Stimulated activated CD4-positive, alpha-beta T cell treated with anti-CD3 and anti-CD28 coated beads, Interleukin-12 subunit alpha, Interleukin-12 subunit beta, amount 100 ng/mL, for 48 hours (primary cell): Measurements from ENCODE around the gene GALNT18.

Experiments
- DNase-seq, 3 donors: peaks; one replicate each; pipeline ENCODE4 v3.0.0-alpha.2; 2020; ENCODE audit warnings: low read depth in 2 of 3, low spot score in 1 of 3

GALNT18 gene

DNA sequence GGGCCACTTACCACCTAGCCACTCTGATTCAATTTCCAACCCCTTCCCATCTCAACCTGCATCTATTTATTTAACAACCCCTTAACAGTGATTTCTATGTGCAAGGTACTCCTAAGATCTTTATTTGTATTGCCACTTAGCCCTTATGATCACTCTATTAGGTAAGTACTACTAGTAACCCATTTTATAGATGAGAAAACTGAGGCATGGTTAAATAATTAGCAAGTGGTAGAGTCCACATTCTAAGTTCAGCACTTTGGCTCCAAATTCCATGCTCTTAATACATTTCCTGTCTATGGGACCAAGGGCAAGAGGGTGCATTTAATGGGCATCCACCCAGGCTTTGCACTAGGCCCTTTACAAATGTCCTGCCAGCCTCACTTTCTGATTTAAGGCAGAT is 230.6 kb downstream of the GALNT18 start:
- DNase-seq, result no peak

DNA sequence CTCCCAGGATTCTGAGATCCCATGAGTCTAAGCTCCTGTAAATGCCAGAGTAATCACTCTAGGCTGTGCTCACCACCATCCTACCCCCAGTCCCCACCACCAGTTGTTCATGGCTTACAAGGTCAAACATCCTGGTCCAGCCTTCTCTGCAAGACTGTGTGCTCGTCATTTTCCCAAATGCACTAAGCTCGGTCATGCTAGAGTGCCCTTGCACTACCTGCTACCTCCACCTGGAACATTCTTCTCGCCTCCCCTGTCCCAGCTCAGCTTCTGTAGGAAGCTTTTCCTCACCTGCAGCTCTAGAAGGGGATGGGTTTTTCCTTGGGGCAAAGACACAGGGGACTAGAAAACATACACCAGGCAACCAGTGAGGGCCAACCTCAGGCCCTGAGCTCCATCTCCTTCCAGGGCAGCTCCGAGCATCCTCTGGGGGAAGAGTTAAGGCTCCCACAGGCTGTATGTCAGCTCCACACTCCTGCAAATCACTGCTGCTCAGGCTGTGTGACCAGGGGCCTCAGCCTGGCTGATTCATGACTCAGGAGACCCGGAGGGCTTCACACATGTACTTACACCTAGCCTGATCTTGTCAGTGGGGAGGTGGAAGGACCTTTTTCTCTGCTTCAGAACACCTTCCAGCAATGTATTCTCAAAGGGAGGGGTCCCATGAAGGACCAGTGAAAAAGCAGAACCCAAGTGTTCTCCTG is 231.6 kb downstream of the GALNT18 start:
- DNase-seq, result no peak

DNA sequence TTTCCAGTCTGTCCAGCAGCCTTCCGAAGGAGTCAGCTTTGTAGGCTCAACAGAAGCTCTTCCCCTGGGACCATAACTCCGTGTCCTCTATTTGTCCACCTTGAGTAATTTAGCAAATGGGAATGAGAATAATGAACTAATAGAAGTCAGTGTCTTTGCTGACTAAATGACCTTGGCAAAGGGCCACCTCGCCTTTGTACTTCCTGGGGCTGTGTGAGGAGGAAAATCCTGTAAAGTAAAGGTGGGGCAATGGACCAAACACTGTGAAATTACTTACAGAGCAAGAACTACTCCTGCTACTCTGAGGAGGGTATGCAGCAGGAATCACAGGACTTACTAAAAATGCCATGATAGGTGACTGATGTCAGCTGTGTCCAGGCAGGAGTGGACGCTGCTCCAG is 232.6 kb downstream of the GALNT18 start:
- DNase-seq, result no peak

DNA sequence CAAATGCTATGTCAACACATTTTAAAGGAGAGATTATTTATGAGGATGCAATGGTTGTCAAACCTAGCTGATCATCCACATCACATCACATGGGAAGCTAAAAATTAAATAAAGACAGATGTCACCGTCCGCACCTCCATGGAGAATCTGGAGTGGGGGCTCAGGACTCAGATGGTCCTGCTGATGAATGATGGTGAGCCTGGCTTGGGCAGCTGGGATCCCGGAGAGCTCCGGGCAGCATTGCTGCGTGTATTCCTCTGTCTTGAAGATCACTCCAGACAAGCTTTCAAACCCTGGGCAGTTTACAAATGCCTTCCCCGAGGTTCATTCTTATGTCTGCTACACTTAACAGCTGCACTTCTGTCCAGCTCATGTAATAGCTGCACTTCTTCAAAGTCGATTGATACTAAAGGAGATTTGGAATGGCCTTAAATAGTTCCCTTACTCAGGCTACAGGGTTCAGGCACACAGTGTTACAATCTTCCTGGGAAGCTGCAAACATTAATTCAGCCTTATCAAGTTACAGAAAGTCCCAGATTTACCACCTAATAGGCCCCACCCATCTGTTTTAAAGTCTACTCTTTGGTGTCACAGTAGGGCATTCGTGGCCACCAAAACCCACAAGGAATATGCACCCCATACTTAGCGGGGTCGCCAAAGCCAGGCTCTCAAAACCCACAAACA is 234.0 kb downstream of the GALNT18 start:
- DNase-seq, result no peak

DNA sequence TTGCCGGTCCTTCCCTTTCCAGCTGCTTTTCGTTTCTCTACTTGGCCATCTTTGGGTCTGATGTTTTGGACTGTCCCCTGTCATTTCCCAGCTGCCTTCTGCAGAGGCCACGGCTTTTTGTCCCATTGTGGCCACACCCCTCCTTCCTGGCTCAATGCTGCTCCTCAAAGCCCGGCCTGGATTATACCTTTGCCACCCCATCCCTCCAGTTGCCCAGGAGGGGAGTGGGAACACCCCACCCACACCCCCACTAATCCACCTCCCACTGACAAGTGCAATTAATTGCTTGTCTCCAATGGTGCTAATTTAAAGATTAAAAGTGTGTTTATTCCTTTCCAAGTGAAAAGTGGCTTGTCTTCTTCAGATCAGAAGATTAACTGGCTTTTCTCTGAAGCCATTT is 234.6 kb downstream of the GALNT18 start:
- no peak for DNase-seq

DNA sequence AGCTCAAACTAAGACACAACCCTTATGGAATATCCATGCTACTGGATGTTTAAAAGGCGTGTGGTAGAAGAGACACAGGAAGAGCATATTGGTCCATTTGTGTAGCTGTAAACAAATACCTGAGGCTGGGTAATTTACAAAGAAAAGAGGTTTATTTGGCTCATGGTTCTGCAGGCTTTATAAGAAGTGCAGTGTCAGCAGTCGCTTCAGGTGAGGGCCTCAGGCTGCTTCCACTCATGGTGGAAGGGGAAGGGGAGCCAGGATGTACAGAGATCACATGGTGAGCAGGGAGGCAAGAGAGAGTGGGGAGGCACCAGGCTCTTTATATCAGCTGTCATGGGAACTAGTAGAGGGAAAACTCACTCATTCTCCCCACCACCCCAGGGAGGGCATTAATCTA is 237.0 kb downstream of the GALNT18 start:
- DNase-seq, result no peak

DNA sequence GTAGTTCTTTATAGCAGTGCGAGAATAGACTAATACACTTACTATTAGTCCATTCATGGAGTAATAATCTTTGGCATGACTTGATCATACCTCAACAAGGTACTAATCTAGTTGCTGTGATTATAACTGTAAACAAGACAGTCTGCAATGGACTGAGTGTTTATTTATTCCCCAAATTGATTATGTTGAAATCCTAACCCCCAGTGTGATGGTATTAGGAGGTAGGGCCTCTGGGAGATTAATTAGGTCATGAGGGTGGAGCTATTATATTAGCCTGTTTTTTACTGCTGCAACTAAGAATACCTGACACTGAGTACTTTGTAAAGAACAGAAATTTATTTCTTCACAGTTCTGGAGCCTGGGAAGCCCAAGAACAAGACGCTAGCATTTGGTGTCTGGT is 237.8 kb downstream of the GALNT18 start:
- DNase-seq, result no peak

DNA sequence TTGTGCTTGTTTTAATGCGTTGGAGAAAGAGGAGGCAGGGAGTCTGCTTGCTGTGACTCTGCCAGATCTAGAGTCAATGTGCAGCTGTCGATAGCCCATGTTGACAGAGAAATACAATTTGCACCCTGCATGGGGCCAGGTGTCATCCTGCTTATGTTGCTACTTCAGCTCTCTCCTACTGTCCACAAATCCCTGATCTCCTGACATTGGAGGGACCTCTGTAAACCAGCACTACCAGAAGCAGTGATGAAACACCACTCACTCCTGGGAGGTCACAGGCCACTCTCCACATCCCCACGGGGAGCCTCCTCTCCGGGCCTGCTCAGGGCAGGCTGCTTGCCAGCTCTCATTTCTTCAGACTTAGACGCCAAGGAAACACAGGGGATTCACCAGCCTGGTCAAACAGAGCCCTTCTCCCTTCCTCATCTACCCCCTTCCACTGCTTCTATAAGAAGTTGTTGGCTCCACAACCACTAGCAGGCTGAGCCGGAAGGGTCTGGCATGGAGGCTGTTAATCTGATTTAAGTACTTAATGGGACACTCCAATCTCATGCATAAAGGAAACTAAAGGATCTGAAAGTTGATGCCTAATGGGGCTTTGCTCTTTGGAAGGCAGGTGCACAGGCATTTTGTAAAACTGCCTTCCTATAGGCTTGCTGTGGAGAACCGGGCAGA is 238.8 kb downstream of the GALNT18 start:
- no peak for DNase-seq

DNA sequence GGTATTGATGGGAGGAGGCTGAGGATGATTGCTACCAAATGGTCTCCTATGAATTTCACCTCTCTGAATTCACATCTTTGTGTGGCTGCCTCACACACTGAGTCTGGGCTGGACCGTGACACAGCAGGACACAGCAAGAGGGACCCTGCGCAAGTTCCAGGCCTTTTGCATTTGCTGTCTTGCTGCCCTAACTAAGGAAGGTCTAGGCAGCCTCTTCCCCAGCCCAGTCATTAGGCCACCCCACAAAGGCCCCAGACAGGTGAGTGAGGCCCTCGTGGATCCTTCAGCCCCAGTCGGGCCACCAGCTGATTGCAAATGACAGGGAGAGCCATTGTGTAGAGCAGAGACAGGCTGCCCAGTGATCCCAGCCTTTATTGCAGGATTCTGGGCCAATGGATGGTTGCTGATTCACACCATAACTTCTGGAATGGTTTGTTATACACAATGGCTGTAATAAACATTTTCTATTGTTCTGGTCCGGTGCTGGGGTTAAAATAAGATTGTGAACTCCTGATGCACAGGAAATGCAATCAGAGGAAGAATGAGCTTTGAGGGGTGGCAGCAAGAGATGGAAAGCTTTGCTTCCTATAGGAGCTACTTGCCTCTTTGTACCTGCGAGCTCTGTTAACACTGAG is 240.2 kb downstream of the GALNT18 start:
- DNase-seq, result no peak

DNA sequence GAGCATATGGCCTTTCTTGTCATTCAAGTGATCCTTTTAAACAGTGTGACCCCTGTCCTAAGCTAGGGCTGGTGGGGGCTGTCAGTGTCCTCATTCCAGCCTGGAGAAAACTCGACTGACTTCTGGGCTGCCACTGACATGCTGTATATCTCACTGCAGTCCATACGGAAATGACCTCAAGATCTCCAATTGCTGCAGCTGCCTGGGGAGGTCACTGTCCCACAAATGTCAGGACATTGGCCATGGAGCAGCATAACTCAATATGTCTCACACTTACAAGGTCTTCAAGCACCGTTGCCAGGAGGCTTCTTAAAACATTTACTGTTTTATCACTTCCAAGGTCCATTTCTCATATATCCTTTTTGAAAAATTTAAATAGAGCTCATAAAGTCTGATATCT is 240.9 kb downstream of the GALNT18 start:
- no peak for DNase-seq

DNA sequence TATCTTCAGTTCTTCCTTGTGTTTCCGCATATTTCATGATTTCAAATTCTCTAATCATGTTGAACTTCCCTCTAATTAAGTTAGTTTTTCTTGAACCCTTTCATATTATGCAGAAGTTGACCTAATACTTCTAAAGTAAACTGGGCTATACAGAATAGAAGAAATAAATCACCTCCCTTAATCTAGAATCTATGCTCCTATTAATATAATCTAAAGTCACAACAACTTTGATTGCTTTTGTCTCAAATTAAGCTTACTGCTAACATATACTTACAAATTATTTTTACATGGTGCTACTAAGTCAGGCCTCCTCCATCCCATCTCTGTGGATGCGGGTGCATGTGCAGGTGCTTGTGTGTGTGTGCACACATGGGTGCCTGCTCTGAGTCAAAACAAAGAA is 241.5 kb downstream of the GALNT18 start:
- no peak for DNase-seq

DNA sequence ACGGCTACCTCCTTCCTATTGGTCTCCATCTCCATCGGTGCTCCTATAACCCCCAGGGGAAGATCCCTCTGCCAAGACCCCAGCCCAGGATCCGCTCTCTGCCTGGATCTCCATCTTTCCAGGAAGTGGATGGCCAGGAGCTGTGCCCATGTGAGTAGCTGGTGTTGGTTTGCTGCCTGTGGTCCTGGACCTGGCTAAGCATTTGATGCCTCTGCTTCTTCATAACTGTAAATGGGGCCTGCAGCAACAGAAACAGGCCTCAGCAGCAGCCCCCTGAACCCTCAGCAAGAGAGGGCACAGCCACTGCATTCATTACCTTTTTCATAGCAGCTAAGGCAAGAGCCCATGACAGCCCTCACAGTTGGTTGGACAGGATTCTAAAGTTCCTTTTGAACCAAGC is 242.1 kb downstream of the GALNT18 start:
- no peak for DNase-seq

DNA sequence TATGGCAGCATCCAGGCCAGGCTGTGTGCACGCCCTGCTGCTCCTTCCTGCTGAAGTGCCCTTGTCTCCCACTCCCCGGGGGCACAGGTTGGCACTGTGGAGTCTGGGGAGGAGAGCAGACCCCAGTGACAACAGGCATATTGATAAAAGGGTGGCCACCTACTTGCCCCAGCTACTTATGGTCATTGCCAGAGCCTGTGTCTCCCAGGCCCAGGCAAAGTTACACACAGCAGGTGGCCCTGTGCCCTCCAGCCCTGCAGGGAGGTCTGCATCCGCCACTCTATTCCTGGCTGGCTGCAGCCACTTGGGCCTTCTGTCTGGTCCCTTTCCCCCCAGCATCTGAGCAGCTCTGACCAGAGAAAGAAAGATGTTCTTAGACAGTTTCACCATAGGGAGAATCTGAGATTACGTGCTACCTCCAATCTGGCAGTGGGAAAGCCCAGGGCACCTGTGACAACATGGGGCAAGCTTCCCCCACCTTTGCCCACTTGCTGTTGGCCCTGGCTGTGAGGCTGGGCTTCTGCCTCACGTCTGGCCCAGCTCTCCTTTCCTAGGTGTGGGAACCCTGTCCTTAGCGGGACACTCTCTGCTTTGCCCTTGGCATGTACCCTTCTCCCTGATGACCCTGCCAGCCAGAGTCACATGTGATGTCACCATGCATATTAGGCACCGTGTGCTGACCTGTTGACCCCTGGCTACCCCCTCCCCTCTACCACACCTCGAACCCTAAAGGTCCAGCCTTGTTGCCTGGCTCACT is 243.4 kb downstream of the GALNT18 start:
- no peak for DNase-seq

DNA sequence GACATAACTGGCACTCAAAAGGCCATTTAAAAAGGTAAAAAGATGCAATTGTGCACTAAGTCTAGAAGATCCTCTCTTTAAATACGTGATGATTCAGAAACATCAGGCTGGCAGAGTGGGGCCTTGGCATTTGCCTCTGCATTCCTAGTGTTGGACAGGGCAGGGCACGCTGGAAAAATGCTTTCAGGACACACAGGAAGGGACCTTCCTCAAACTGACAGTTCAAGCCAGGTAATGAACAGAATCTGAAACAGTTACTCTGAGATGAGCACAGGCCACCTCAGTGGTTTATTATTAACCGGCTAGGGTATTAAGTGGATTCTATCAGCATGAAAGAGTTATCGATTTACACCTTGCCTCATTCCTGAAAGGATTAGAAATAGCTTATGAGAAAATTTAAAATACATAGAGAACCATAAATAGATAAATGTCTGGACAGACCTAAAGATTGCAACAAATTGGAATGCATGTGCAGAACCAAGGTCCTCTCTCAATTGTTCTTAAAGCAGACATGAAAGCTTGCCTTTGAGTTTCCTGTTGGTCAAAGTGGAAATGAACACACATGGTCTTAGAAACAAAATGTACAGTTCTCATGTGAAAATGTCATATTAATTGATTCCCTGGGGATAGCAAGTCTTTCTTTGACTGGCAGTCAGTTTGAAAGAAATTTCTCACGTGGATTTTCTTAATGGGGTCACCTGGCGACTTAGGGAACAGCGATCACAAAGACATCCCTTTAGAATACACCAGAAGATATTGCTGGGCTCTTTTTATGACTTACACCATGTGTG is 247.3 kb downstream of the GALNT18 start:
- DNase-seq, result no peak

DNA sequence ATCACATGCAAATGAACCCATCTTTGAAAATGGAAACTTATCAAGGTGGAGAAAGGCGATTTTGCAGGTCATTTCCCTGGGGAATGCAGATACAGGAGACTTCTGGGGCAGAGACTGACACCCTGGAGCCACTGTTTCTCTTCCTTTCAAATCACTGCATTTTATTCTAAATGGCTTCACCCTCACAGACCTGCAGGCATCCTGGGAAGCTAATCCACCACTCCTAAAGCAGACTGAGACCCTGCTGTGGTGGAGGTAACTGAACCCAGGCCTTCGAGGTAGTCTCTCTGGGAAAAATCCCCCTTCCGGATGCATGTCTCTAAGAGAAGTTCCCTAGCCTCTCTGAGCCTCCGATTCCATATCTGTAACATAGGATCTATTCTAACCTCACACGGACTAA is 247.9 kb downstream of the GALNT18 start:
- no peak for DNase-seq

DNA sequence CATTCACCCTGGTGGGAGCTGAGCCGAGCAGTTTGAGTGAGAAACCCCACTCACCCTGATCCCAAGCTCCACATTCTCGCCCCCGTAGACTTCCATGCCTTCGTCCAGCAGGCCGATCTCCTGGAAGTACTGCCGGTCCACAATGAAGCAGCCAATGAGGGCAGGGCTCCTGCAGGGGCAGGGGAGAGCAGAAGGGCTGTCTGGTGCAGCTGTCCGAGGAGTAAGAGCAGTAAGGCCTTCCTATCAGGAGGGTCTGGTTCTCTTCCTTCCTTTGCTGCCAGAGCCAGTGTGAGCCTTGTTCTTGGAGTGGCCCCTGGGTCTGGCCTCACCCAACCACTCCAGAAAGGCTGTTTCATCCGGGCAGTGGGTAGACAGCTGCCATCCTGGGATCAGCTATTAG is 249.3 kb downstream of the GALNT18 start:
- DNase-seq, result no peak

DNA sequence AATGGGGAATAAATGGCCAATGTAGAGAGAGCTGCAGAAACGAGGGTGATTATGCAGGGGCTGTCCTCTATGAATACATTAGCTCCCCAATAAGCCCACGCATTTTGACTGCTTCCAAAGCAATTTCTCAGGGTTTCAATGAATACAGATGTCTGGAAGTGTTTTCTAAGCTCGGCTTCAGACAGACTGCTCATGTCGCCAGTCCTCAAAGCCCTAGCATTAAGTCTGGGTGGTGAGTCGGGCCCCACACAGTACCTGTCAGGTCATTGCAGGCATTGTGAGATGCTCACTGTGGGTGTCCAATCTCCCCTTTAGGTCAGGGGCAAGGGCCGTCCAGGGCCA is 250.9 kb downstream of the GALNT18 start:
- DNase-seq, result no peak

DNA sequence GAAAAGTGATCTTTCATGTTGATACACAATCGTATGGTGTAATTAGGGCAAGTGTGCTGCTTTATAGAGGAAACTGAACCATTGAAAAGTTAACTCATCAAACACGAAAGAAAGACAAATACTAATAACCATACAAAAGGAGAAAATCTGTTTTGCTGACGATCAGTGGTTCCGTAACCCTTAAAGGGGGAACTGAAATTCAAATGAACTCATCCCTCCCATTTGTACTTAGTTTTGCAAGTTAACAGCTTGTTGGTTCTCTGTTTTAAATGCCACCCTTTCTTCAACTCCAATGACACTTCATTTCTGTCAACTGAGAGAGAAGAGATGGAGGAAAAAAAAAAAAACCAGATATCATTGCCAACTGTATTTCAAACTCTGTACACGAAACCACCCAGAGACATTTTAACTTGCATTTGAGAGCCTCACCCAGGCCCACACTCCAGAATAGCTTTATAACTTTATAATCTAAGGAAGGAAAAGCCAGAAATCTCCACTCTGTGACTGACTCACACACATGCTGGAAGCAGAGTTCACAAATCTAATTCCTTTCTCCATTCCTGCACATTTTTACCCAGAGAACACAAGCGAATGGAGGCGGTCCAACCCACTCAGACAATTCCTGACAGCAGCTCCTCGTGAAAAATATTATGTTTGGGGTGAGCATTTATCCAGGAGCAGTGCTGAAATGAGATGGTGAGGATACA is 251.4 kb downstream of the GALNT18 start:
- DNase-seq, result no peak

DNA sequence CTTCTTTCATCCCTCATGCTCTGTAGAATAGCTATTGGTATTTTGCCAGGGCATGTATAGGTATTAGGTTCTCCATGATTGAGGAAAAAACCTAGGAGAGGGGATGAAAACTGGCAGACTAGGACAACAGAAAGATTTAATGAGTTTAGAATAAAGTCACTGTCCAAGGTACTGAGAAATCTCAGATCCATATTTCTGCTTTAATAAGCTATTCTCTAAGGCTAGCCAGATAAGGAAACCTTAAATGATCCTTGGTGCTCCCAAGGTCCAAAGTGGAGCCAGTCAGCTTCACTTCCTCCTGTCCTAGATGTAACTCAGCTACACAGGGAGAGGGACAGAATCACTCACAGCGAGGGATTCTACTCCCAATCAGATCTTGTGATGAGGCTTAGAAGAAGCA is 255.0 kb downstream of the GALNT18 start:
- DNase-seq, result no peak

DNA sequence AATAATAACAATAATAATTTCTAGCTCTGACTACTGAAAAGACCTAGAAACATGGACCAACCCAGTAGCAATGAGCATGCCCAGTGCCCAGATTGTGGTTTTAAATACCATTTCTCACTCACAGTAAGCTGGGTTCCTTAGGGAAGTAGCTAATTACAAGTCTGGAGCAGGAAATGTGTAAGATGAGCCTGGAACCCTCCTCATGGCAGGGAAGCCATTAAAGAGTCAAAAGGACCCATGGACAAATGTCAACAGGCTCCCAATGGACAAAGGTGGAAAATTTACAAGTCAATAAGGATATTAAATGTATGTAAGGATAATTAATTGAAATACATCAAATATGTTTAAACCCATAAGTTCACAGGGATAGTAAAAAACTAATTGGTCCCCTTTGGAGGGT is 258.1 kb downstream of the GALNT18 start:
- DNase-seq, result no peak
